K562 (cell line): ENCODE measurements around the gene CHKB.

Experiments used
- CEBPB ChIP-seq: fragments of 450-650 bp; IDR thresholded peaks from 2 replicates; pipeline ENCODE4 v1.6.1; 2016; ENCODE audit warnings: missing genetic modification characterization, missing compliant biosample characterization
- MYC ChIP-seq, 2 experiments: fragments of 250-450 bp in 1 of 2; sonication (Bioruptor Pico) in 1 of 2; IDR thresholded peaks; 2 replicates each; pipeline versions ENCODE4 v1.5.1 to v1.6.1; 2012 to 2021; ENCODE audit warnings: low read depth in 2 of 2, borderline replicate concordance in 1 of 2, improper control_type of control experiment in 1 of 2, low read length in 1 of 2, mild to moderate bottlenecking in 1 of 2, moderate library complexity in 1 of 2
- NFXL1 ChIP-seq: fragments of 450-650 bp; formaldehyde crosslinking; IDR thresholded peaks from 2 replicates; pipeline ENCODE4 v1.4.0; 2021; ENCODE audit warnings: mild to moderate bottlenecking
- POLR2AphosphoS5 ChIP-seq: IDR thresholded peaks from 2 replicates; pipeline ENCODE4 v1.6.1; 2011; ENCODE audit warnings: mild to moderate bottlenecking, low read depth, low read length, moderate library complexity; ENCODE audit not compliant: control insufficient read depth, insufficient read depth
- TAF15 ChIP-seq: fragments of 200-400 bp; formaldehyde crosslinking; IDR thresholded peaks from 2 replicates; pipeline ENCODE4 v1.6.1; 2017; ENCODE audit warnings: mild to moderate bottlenecking, low read depth, low read length, moderate library complexity
- ZNF75A ChIP-seq: fragments of 450-650 bp; formaldehyde crosslinking; IDR thresholded peaks from 2 replicates; pipeline ENCODE4 v1.4.0; 2020; ENCODE audit warnings: mild to moderate bottlenecking
- ZSCAN29 ChIP-seq: fragments of 450-650 bp; IDR thresholded peaks from 2 replicates; pipeline ENCODE4 v1.6.1; 2017

GRCh38 chr22:50547263-50547985, 35.2 kb downstream of the CHKB start:
- TF ChIP-seq MYC (IDR thresholded peaks at IDR 0.05; ENCODE audit: low read depth, low read length) (no peak), MYC (CRISPR knock-in tag; IDR thresholded peaks at IDR 0.05; ENCODE audit: borderline replicate concordance, low read depth) (no peak), TAF15 (no peak), CEBPB (tag) (no peak), POLR2AphosphoS5 (no peak), NFXL1 (no peak), ZNF75A (CRISPR knock-in tag) (no peak), ZSCAN29 (no peak)
